Endothelial cell of umbilical vein (primary cell): Measurements from ENCODE around the gene NFKBIE.

Experiments used
- EZH2 ChIP-seq: IDR thresholded peaks from 2 replicates; pipeline ENCODE4 v1.6.1; 2012; ENCODE audit warnings: borderline replicate concordance, low read depth, mild to moderate bottlenecking, moderate library complexity, low read length, inconsistent platforms; ENCODE audit not compliant: severe bottlenecking
- FOS ChIP-seq: IDR thresholded peaks from 2 replicates; pipeline ENCODE4 v1.6.1; 2011; ENCODE audit warnings: mild to moderate bottlenecking, low read length, moderate library complexity, borderline replicate concordance; ENCODE audit not compliant: insufficient read depth
- GATA2 ChIP-seq: IDR thresholded peaks from 2 replicates; pipeline ENCODE4 v1.7.0; 2011; ENCODE audit warnings: low read depth, mild to moderate bottlenecking, moderate library complexity, mixed read lengths, low read length; ENCODE audit not compliant: insufficient read length, insufficient read depth
- MYC ChIP-seq: IDR thresholded peaks from one replicate; pipeline ENCODE4 v1.6.1; 2011; ENCODE audit warnings: mild to moderate bottlenecking, low read depth, low read length
- POLR2A ChIP-seq: IDR thresholded peaks from 2 replicates; pipeline ENCODE4 v1.6.1; 2012; ENCODE audit warnings: low read depth, mild to moderate bottlenecking, control low read depth, low read length
- POLR2AphosphoS5 ChIP-seq: IDR thresholded peaks from 2 replicates; pipeline ENCODE4 v1.6.1; 2012; ENCODE audit warnings: low read depth, mild to moderate bottlenecking, control low read depth, low read length, moderate library complexity; ENCODE audit not compliant: insufficient read depth
- TF ChIP-seq, protein P1 (sequence below), 2 donors: IDR thresholded peaks; 1 replicate in 1 of 2; 2 replicates in 1 of 2; pipeline ENCODE4 v1.5.1; 2011; ENCODE audit warnings: low read length in 2 of 2, mild to moderate bottlenecking in 2 of 2, moderate library complexity in 2 of 2, control low read depth in 1 of 2, inconsistent platforms in 1 of 2, low read depth in 1 of 2; ENCODE audit not compliant: insufficient read depth in 1 of 2; ENCODE audit errors: extremely low read depth in 1 of 2
- TF ChIP-seq, protein P2 (sequence below): IDR thresholded peaks from 2 replicates; pipeline ENCODE4 v1.6.1; 2011; ENCODE audit not compliant: insufficient read depth, insufficient read length

DNA sequence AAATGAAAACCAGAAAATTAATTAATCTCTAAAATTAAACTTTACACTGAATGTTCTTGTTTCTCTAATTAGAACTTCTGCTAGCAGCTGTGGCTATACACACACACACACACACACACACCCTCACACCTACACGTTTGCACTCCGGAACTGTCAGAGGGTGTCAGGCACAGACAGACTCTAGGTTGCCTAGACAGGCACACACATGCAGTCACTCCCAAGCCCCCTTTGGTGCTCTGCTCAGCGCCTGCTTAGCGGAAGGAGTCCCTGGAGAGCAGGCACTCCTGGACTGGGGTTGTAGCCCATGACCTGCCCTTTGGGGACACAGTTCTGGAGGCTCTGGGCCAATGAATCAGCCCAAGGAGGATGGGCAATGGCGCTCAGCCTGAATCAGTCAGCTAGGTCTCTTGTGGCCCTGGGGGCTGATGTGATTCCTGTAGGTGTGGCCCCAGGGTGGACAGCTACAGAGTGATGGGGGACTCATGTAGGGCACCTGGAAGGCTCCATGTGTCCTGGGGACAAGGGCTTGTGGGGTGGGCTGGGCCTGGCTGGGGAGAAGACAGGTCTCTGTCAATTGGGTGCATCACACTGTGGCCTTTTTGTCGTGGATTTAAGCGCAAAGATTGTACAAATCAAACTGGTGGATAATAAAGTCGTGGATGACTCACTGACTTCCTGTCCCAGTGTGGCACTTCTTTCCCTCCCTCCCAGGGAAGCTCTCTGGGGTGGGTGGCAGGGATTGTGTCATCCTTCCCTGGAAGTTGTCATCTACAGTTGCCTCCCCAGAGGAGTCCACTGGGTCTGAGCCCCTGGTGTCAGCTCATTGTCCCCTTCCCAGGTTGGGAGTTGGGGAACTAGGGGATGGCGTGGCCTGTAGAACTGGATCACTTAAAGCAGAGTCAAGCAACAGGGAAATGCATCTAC lies 13.7 kb upstream of the NFKBIE start:
- TF ChIP-seq, protein P1, sequence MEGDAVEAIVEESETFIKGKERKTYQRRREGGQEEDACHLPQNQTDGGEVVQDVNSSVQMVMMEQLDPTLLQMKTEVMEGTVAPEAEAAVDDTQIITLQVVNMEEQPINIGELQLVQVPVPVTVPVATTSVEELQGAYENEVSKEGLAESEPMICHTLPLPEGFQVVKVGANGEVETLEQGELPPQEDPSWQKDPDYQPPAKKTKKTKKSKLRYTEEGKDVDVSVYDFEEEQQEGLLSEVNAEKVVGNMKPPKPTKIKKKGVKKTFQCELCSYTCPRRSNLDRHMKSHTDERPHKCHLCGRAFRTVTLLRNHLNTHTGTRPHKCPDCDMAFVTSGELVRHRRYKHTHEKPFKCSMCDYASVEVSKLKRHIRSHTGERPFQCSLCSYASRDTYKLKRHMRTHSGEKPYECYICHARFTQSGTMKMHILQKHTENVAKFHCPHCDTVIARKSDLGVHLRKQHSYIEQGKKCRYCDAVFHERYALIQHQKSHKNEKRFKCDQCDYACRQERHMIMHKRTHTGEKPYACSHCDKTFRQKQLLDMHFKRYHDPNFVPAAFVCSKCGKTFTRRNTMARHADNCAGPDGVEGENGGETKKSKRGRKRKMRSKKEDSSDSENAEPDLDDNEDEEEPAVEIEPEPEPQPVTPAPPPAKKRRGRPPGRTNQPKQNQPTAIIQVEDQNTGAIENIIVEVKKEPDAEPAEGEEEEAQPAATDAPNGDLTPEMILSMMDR (IDR thresholded peaks at IDR 0.05; ENCODE audit: extremely low read depth in 1 of 2, insufficient read depth in 1 of 2, low read depth in 1 of 2, low read length in 2 of 2) = no peak
- TF ChIP-seq GATA2 = no peak
- no peak for TF ChIP-seq MYC
- TF ChIP-seq POLR2A = no peak
- TF ChIP-seq, protein P2, sequence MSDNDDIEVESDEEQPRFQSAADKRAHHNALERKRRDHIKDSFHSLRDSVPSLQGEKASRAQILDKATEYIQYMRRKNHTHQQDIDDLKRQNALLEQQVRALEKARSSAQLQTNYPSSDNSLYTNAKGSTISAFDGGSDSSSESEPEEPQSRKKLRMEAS = no peak
- TF ChIP-seq POLR2AphosphoS5 = no peak
- TF ChIP-seq FOS = no peak
- TF ChIP-seq EZH2 = no peak
